Ascending aorta (tissue), 2 donors: ENCODE measurements around the gene ENGASE. TPM values are rescaled to one million over a fixed set of nuclear protein-coding genes. Genes with fewer than 3 reads are reported as not detected.
"Not testable (repeated sequence)": the region's sequence is repeated elsewhere in the genome, so short reads cannot be mapped to it uniquely, and the experiment has no call there.

Experiments used
- DNase-seq, 2 donors: peaks; one replicate each; pipeline ENCODE4 v3.0.0-alpha.2; 2019; ENCODE audit warnings: low spot score in 2 of 2
- H3K27ac ChIP-seq, 2 donors: fragments of 200-600 bp; sonication (generic); one replicate each; pipeline ENCODE4 v1.5.1; 2016 to 2017; ENCODE audit warnings: mild to moderate bottlenecking in 1 of 2
- H3K27me3 ChIP-seq: fragments of 200-600 bp; sonication (generic); one replicate; pipeline ENCODE4 v1.5.1; 2017
- H3K36me3 ChIP-seq, 2 donors: fragments of 200-600 bp; sonication (generic); one replicate each; pipeline ENCODE4 v1.5.1; 2016
- H3K4me1 ChIP-seq, 2 donors: fragments of 200-600 bp; sonication (generic); one replicate each; pipeline ENCODE4 v1.5.1; 2016 to 2017; ENCODE audit warnings: mild to moderate bottlenecking in 1 of 2
- H3K4me3 ChIP-seq, 2 donors: fragments of 200-600 bp; sonication (generic); one replicate each; pipeline ENCODE4 v1.5.1; 2016 to 2017; ENCODE audit warnings: mild to moderate bottlenecking in 1 of 2
- H3K9me3 ChIP-seq, 2 donors: fragments of 200-600 bp; sonication (generic); one replicate each; pipeline ENCODE4 v1.5.1; 2016
- intact Hi-C: fragments of 100-400 bp; cut with DNase I; formaldehyde crosslinking; loops from one replicate; pipeline ENCODE4 v1.15.1; 2023
- total RNA-seq: library from RNA; depleted of rRNA; stranded (reverse); fragments of >200 nt; gene quantifications from one replicate; pipeline ENCODE4 v1.1.0, GENCODE V29; 2016
- TF ChIP-seq, protein P1 (sequence below), 3 experiments: fragments of 200-600 bp in 2 of 3; fragments of 450-650 bp in 1 of 3; sonication (generic) in 2 of 3; IDR thresholded peaks; one replicate each; pipeline ENCODE4 v1.5.1; 2016 to 2019; ENCODE audit warnings: antibody characterized with exemption in 3 of 3, mild to moderate bottlenecking in 1 of 3, moderate library complexity in 1 of 3

The ENGASE gene
- total RNA-seq, 1 donor from 2014 or later: 13.2 TPM

DNA sequence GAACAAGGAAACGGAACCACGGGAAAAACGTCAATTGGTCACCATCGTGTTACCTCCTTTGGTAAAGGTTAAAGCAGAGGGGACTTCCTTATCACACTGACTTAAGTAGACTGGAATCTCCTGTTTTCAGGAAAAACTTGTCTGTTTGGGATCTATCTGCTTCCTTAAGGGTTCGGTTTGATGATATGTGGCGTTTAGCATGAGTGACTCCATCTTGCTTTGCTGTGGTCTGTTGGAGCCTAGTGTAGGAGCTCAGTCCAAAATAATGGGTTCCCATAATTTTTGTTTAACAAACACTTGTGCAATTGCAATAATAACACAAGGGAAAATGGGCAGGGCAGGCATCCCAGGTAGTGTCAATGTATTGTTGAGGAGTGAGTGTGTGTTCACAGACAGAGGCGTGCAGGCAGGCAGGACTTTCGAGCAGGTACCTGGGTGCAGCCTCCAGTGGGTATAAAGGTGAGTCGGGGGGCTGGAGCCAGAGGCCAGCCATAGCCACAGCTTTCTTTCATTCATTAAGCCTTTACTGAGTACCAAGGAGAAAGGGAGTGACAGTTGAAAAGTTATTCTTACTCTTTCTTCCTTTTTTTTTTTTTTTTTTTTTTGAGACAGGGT, 4.3 kb upstream of the ENGASE start:
- Histone ChIP-seq H3K4me3 (no peak overlapping the region), H3K36me3 (no peaks in the 10 kb centered on the region), H3K9me3 (no peaks in the 10 kb centered on the region), H3K27ac (no peak overlapping the region), H3K27me3 (no peaks in the 10 kb centered on the region), H3K4me1 (peaks cover 0 to 7% of the 10 kb centered on the region in 2 donors)
- TF ChIP-seq, protein P1, sequence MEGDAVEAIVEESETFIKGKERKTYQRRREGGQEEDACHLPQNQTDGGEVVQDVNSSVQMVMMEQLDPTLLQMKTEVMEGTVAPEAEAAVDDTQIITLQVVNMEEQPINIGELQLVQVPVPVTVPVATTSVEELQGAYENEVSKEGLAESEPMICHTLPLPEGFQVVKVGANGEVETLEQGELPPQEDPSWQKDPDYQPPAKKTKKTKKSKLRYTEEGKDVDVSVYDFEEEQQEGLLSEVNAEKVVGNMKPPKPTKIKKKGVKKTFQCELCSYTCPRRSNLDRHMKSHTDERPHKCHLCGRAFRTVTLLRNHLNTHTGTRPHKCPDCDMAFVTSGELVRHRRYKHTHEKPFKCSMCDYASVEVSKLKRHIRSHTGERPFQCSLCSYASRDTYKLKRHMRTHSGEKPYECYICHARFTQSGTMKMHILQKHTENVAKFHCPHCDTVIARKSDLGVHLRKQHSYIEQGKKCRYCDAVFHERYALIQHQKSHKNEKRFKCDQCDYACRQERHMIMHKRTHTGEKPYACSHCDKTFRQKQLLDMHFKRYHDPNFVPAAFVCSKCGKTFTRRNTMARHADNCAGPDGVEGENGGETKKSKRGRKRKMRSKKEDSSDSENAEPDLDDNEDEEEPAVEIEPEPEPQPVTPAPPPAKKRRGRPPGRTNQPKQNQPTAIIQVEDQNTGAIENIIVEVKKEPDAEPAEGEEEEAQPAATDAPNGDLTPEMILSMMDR (IDR thresholded peaks at IDR 0.05): no peak
- no peak for DNase-seq
- intact Hi-C loops: loop anchor here (10.0 kb wide), 1 partner anchor 286 kb away; the partner anchor contains the start of gene CYTH1

DNA sequence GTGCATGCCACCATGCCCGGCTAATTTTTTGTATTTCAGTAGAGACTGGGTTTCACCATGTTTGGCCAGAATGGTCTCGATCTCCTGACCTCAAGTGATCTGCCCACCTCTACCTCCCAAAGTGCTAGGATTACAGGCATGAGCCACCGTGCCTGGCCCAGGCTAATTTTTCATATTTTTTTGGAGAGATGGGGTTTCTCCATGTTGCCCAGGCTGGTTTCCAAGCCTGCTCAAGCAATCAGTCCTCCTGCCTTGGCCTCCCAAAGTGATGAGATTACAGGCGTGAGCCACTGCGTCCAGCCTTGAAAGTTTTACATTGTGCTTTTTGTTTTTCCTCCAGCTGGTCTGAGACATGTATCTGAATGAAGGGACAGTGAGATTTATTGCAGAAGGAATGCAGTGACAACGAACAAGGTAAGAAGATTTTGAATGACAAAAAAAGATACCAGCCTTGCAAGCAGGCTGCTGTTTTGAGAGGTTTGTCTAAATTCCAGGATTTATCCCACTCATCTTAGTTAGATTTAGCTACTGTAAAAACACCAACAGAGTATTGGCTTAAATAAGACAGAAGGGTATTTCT, 3.4 kb upstream of the ENGASE start:
- Histone ChIP-seq H3K4me1 (peaks cover 3 to 15% of the 10 kb centered on the region in 2 donors), H3K9me3 (no peaks in the 10 kb centered on the region), H3K27me3 (no peaks in the 10 kb centered on the region), H3K4me3 (no peak overlapping the region), H3K27ac (no peak overlapping the region), H3K36me3 (no peaks in the 10 kb centered on the region)
- intact Hi-C loops: loop anchor here (10.0 kb wide), 1 partner anchor 286 kb away; the partner anchor contains the start of gene CYTH1
- TF ChIP-seq, protein P1 (IDR thresholded peaks at IDR 0.05): no peak
- no peak for DNase-seq

DNA sequence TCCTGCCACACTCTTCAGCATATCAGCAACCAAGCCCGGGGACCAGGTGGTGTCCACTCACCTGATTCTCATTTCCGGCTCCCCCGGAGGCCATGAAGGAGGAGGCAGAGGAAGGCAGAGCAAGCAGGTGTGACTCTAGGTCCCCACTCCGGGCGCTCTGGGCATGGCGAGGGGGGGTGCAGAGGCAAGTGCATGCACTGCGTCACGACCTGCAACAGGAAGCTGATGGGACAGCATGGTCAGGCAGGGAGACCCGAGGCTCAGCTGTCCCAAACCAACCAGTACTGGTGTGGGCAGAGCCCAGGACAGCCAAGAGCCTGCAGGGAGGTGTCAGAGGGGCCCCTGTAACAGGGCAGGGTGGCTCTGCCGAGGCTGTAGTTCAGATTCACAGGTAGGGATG, 2.1 kb upstream of the ENGASE start:
- DNase-seq: no peak
- H3K36me3 ChIP-seq: peaks cover 0 to under 1% of the 10 kb centered on the region in 2 donors
- intact Hi-C loops: loop anchor here (10.0 kb wide), 1 partner anchor 288 kb away; the partner anchor contains the start of gene CYTH1
- TF ChIP-seq, protein P1 (IDR thresholded peaks at IDR 0.05): no peak
- no peaks in the 10 kb centered on the region for H3K27me3 ChIP-seq
- H3K9me3 ChIP-seq: no peaks in the 10 kb centered on the region
- H3K4me3 ChIP-seq: no peak overlapping the region
- H3K4me1 ChIP-seq: peaks cover 3 to 15% of the 10 kb centered on the region in 2 donors
- H3K27ac ChIP-seq: peak overlapping the region in 1 of 2 donors; percentile 66

DNA sequence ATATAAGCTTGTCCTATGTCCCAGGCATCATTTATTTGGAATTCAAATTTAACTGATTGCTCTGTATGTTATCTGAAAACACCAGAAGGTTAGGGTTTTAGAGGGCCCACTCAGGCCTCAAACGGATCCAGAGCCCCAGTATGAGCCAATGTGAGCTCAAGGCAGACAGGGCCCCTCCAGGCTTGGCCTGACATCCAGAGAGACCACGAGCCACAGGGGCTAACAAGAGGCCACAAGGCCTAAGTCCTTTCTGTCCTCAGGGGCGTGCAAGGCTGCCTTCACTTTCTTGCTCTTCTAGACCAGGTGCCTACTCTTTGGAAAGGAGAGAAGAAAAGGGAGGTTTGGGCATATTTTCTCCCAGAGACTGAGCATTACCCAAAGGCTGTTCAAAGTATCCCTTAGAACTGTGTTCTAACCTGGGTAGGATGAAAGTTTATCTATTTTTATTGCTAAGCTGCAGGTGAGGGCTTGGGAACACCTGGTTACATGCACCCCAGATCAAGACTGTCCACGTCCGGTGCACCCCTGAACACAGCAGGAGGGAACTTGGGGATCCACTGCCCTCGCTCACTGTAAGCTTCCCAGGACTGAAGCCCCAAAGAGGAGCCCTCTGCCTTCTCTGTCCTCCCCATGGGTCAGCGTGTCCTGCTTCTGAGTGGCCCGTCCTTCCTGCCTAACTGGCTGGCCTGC, 1.5 kb upstream of the ENGASE start:
- Histone ChIP-seq H3K27ac (peak overlapping the region; percentile 66 to 84), H3K9me3 (no peaks in the 10 kb centered on the region), H3K36me3 (peaks cover 0 to 7% of the 10 kb centered on the region in 2 donors), H3K4me3 (no peak overlapping the region), H3K27me3 (no peaks in the 10 kb centered on the region), H3K4me1 (peaks cover 3 to 15% of the 10 kb centered on the region in 2 donors)
- intact Hi-C loops: loop anchor here (10.0 kb wide), 1 partner anchor 288 kb away; the partner anchor contains the start of gene CYTH1
- DNase-seq: no peak
- TF ChIP-seq, protein P1 (IDR thresholded peaks at IDR 0.05): no peak

DNA sequence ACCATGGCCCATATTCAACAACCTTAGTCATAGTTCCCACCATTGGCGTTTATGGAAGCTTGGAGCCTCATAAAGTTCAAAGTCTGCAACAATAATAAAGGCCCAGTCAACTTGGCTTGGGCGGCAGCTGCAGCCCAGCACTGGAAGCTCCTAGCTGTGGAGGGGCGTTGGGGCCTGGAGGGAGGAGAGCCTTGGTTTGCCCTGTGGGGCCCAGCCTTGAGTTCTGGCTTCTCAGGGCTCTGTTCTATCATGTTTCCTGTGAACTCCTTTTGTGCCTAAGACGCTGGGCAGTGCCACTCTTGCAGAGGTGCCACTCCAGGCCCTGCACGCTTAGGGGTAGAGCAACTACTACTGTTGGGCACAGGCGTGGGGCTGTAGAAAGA, 927 bp upstream of the ENGASE start:
- Histone ChIP-seq H3K36me3 (peaks cover 3 to 12% of the 10 kb centered on the region in 2 donors), H3K4me3 (peak overlapping the region in 1 of 2 donors; percentile 77), H3K27ac (peak overlapping the region; percentile 66 to 84), H3K4me1 (peaks cover 3 to 15% of the 10 kb centered on the region in 2 donors), H3K9me3 (no peaks in the 10 kb centered on the region), H3K27me3 (no peaks in the 10 kb centered on the region)
- peak in 1 of 2 donors; percentile 78 for DNase-seq
- TF ChIP-seq, protein P1 (IDR thresholded peaks at IDR 0.05): no peak
- intact Hi-C loops: loop anchor here (10.0 kb wide), 1 partner anchor 289 kb away; the partner anchor contains the start of gene CYTH1

DNA sequence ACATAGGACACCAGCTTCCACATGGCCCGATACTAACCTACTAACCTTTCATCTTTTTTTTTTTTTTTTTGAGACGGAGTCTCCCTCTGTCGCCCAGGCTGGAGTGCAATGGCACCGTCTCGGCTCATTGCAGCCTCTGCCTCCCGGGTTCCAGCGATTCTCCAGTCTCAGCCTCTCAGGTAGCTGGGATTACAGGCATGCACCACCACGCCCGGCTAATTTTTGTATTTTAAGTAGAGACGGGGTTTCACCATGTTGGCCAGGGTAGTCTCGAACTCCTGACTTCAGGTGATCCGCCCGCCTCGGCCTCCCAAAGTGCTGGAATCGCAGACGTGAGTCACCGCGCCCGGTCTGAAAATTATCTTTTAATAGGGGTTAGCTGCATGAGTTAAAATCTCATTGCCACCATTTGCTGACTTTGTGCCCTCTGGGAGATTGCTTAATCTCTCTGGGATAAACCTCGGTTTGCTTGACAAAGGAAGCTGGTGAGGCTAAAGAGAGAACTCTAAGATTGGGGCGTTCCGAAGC, 439 bp upstream of the ENGASE start:
- Histone ChIP-seq H3K27ac (peak overlapping the region; percentile 66 to 84), H3K36me3 (peaks cover 6 to 17% of the 10 kb centered on the region in 2 donors), H3K4me3 (peak overlapping the region; percentile 77 to 82), H3K4me1 (peaks cover 3 to 15% of the 10 kb centered on the region in 2 donors)
- DNase-seq, H3K27me3 ChIP-seq, H3K9me3 ChIP-seq: not testable (repeated sequence)
- intact Hi-C loops: loop anchor here (10.0 kb wide), 1 partner anchor 289 kb away; the partner anchor contains the start of gene CYTH1
